K562 (cell line): ENCODE data around the gene C12orf42. TPM values are rescaled to one million over a fixed set of nuclear protein-coding genes. Genes with fewer than 3 reads are reported as not detected.

ENCODE experiments used
- ATAC-seq: fragments of 200-7000 bp; cut with Tn5 transposase; 3 replicates; pipeline ENCODE4 v1.9.1; 2020; ENCODE audit warnings: moderate library complexity
- BruUV-seq: library from RNA; stranded (reverse); fragments of 400-500 nt; replicated peaks from 2 replicates; lab custom pipeline; 2021; lab: Mats Ljungman, UMichigan
- CTCF ChIA-PET: fragments of 300-600 bp; formaldehyde crosslinking; extraction: SDS; loops from one replicate; lab custom pipeline; 2021; ENCODE audit warnings: low intra/inter-chr PET ratio; lab: Yijun Ruan, JAX
- POLR2A ChIA-PET: fragments of 300-600, 350-650 bp; sonication (Branson Sonifier 250); formaldehyde crosslinking; extraction: SDS; loops from one replicate; lab custom pipeline; 2021; ENCODE audit warnings: antibody characterized with exemption, inconsistent platforms; lab: Yijun Ruan, JAX
- DNase-seq, 4 experiments: peaks; one replicate each; pipeline versions ENCODE4 v3.0.0 to v3.0.0-alpha.2; 2011 to 2018; ENCODE audit warnings: low spot score in 3 of 4, mixed read lengths in 3 of 4; ENCODE audit errors: extremely low read depth in 1 of 4
- FAIRE-seq: peaks from 2 replicates; lab custom pipeline; 2011; peaks lifted over from hg19 to GRCh38; lab: Jason Lieb, UNC
- H2AFZ ChIP-seq: 2 replicates; pipeline ENCODE4 v1.6.0; 2011; ENCODE audit warnings: low read depth, low read length, control low read depth, inconsistent platforms
- H3K27ac ChIP-seq: fragments of 200-600 bp; 3 replicates; pipeline ENCODE4 v1.8.0; 2011; ENCODE audit warnings: low read depth, mild to moderate bottlenecking, control low read depth, inconsistent platforms, low read length, moderate library complexity, mixed read lengths; ENCODE audit errors: extremely low read depth
- H3K27me3 ChIP-seq, 2 experiments: fragments of 300-600 bp in 1 of 2; 2 replicates in 1 of 2; 3 replicates in 1 of 2; pipeline versions ENCODE4 v1.6.0 to v1.8.0; 2011; ENCODE audit warnings: inconsistent platforms in 2 of 2, low read length in 2 of 2, mild to moderate bottlenecking in 1 of 2, mixed read lengths in 1 of 2, moderate library complexity in 1 of 2; ENCODE audit not compliant: control insufficient read depth in 2 of 2, insufficient read depth in 2 of 2
- H3K36me3 ChIP-seq: fragments of 300-600 bp; 3 replicates; pipeline ENCODE4 v1.8.0; 2011; ENCODE audit warnings: mild to moderate bottlenecking, low read length, inconsistent platforms; ENCODE audit not compliant: control insufficient read depth, insufficient read depth
- H3K4me1 ChIP-seq, 2 experiments: fragments of 200-600 bp in 1 of 2; replicated peaks in 1 of 2; 2 replicates in 1 of 2; 3 replicates in 1 of 2; pipeline versions ENCODE4 v1.5.1 to v1.8.0; 2011; ENCODE audit warnings: inconsistent platforms in 2 of 2, low read length in 2 of 2, mild to moderate bottlenecking in 1 of 2, mixed read lengths in 1 of 2, moderate library complexity in 1 of 2; ENCODE audit not compliant: control insufficient read depth in 2 of 2, insufficient read depth in 2 of 2
- H3K4me2 ChIP-seq: 2 replicates; pipeline ENCODE4 v1.6.1; 2011; ENCODE audit warnings: low read length, control low read depth, inconsistent platforms, mixed read lengths; ENCODE audit not compliant: insufficient read depth
- H3K4me3 ChIP-seq: fragments of 200-600 bp; sonication (generic), shearing (Covaris generic); 2 replicates; pipeline ENCODE4 v1.5.1; 2016; ENCODE audit warnings: control low read depth, inconsistent platforms
- H3K79me2 ChIP-seq: fragments of 200-600 bp; 3 replicates; pipeline ENCODE4 v1.8.0; 2011; ENCODE audit warnings: low read length, inconsistent platforms; ENCODE audit not compliant: control insufficient read depth, insufficient read depth
- H3K9ac ChIP-seq, 2 experiments: 2 replicates each; pipeline versions ENCODE4 v1.6.0 to v1.6.1; 2011; ENCODE audit warnings: low read depth in 2 of 2, low read length in 2 of 2, control low read depth in 1 of 2, inconsistent platforms in 1 of 2, mild to moderate bottlenecking in 1 of 2, mixed read lengths in 1 of 2; ENCODE audit not compliant: insufficient read depth in 1 of 2
- H3K9me1 ChIP-seq: one replicate; pipeline ENCODE4 v1.6.0; 2011; ENCODE audit warnings: inconsistent platforms, mild to moderate bottlenecking, low read length, moderate library complexity; ENCODE audit not compliant: control insufficient read depth, insufficient read depth
- H3K9me3 ChIP-seq: replicated peaks from 2 replicates; pipeline ENCODE4 v1.5.1; 2011; ENCODE audit warnings: low read depth, low read length, inconsistent platforms; ENCODE audit not compliant: control insufficient read depth, insufficient read depth
- H4K20me1 ChIP-seq: replicated peaks from 2 replicates; pipeline ENCODE4 v1.6.1; 2011; ENCODE audit warnings: low read length, inconsistent platforms, mixed read lengths; ENCODE audit not compliant: control insufficient read depth, insufficient read depth
- CREM ChIP-seq: IDR thresholded peaks from 2 replicates; pipeline ENCODE4 v1.6.1; 2014; ENCODE audit warnings: antibody characterized with exemption, low read depth
- JUND ChIP-seq, 2 experiments: IDR thresholded peaks; 2 replicates in 1 of 2; 3 replicates in 1 of 2; pipeline ENCODE4 v1.6.1; 2011; ENCODE audit warnings: borderline replicate concordance in 2 of 2, low read depth in 2 of 2, low read length in 2 of 2, improper control_type of control experiment in 1 of 2, missing biosample characterization in 1 of 2, missing genetic modification characterization in 1 of 2, missing genetic modification reagents in 1 of 2
- SRSF1 ChIP-seq: fragments of 200-400 bp; formaldehyde crosslinking; IDR thresholded peaks from 2 replicates; pipeline ENCODE4 v1.6.1; 2017; ENCODE audit warnings: mild to moderate bottlenecking, low read depth, low read length, moderate library complexity
- ZNF3 ChIP-seq: fragments of 250-450 bp; sonication (Bioruptor Pico); IDR thresholded peaks from 2 replicates; pipeline ENCODE4 v1.5.0; 2021; ENCODE audit warnings: mild to moderate bottlenecking, moderate library complexity
- ZNF512 ChIP-seq: IDR thresholded peaks from 2 replicates; pipeline ENCODE4 v1.6.1; 2016; ENCODE audit warnings: missing genetic modification characterization, missing compliant biosample characterization
- WGBS: fragments of 100-300 bp; shearing (Covaris generic); methylation state at CpG from one replicate; pipeline ENCODE4 v1.1.6; 2016; ENCODE audit warnings: low coverage, mixed read lengths; ENCODE audit not compliant: insufficient coverage; ENCODE audit errors: missing lambda C conversion rate; 5-methylcytosine and 5-hydroxymethylcytosine counted together
- in situ Hi-C: fragments of 300-500 bp; cut with MboI; formaldehyde crosslinking; loops from 4 replicates; pipeline ENCODE4 v1.15.0; 2018; ENCODE audit warnings: inconsistent platforms, mixed read lengths
- intact Hi-C: fragments of 100-400 bp; cut with micrococcal nuclease; formaldehyde crosslinking; loops from 2 replicates; pipeline ENCODE4 v1.14.2; 2022
- polyA plus RNA-seq, 8 experiments: library from polyadenylated mRNA; depleted of rRNA in 4 of 8; stranded (reverse) in 5 of 8; unstranded in 3 of 8; fragments of >200 nt; fragmentation: Nextera tagmentation in 2 of 8; fragmentation: Illumina TruSeq in 1 of 8; extraction: Ambion mirVana in 2 of 8; extraction: Trizol in 1 of 8; gene quantifications; 2 replicates each; pipeline versions ENCODE4 v1.2.1 to v1.2.3, GENCODE V29; 2011 to 2014; ENCODE audit warnings: inconsistent platforms in 1 of 8, missing spikeins in 1 of 8
- total RNA-seq, 7 experiments: library from RNA; depleted of rRNA in 6 of 7; stranded (reverse); fragments of >200 nt in 6 of 7; fragmentation: Illumina TruSeq in 2 of 7; extraction: Trizol in 2 of 7; gene quantifications; 2 replicates each; pipeline versions ENCODE4 v1.2.1 to v1.2.3, GENCODE V29; 2011 to 2021; ENCODE audit warnings: low replicate concordance in 1 of 7

C12orf42 gene
- total and polyA plus RNA-seq, 9 of the 15 experiments (the other 6 are each of a cell fraction or from before 2014, with no cell fraction given) = not detected

DNA sequence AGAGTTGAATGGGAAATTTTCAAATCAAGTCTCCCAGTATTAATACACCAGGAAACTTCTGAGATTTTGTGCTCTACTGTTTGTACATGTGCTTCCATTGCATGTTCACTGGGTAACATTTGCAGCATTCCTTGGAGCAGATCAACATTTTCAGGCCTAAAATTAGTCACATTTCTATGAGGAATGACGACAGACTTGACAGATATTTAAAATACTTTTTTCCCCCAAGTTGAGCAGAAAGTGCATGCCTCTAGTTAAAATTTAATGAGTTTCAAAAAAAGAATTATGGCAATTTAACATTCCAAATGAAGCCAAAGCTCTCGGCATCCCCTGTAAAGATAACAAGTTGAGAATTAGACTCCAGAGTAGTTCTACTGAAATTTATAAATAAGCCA is 72.3 kb downstream of the C12orf42 start:
- Histone ChIP-seq H3K9me3 (no peaks in the 10 kb centered on the region), H2AFZ (no peak overlapping the region), H3K4me3 (no peak overlapping the region), H3K79me2 (no peaks in the 10 kb centered on the region), H4K20me1 (no peaks in the 10 kb centered on the region), H3K9ac (no peak overlapping the region), H3K27me3 (no peaks in the 10 kb centered on the region), H3K27ac (no peak overlapping the region), H3K4me2 (no peak overlapping the region), H3K4me1 (no peaks in the 10 kb centered on the region), H3K9me1 (no peaks in the 10 kb centered on the region), H3K36me3 (no peaks in the 10 kb centered on the region)
- 0% methylated on average over 2 of the region's 2 CpGs for WGBS
- ChIA-PET POLR2A (no interaction called here), CTCF (no interaction called here)
- in situ Hi-C loops (no loop called here), intact Hi-C loops (no loop called here)
- ATAC-seq (no peak), DNase-seq (no peak), FAIRE-seq (no peak)
- no TSS peak for BruUV-seq
- TF ChIP-seq ZNF512 = no peak
- no peak for TF ChIP-seq CREM
- no peak for TF ChIP-seq SRSF1
- no peak for TF ChIP-seq ZNF3 (CRISPR knock-in tag)
- no peak for TF ChIP-seq JUND (IDR thresholded peaks at IDR 0.05; ENCODE audit: borderline replicate concordance, low read depth, low read length)
- no peak for TF ChIP-seq JUND (tag; IDR thresholded peaks at IDR 0.05; ENCODE audit: borderline replicate concordance, low read depth, low read length)
